Measurements from ENCODE around the gene ZBTB47. TPM values are rescaled to one million over a fixed set of nuclear protein-coding genes. Genes with fewer than 3 reads are reported as not detected.
A peak's percentile ranks its signal among the peaks of the same experiment; 100 is the strongest.

The ZBTB47 gene
- total and polyA plus RNA-seq, 5 donors from 2014 or later = 0.49 TPM; not detected in 4

DNA sequence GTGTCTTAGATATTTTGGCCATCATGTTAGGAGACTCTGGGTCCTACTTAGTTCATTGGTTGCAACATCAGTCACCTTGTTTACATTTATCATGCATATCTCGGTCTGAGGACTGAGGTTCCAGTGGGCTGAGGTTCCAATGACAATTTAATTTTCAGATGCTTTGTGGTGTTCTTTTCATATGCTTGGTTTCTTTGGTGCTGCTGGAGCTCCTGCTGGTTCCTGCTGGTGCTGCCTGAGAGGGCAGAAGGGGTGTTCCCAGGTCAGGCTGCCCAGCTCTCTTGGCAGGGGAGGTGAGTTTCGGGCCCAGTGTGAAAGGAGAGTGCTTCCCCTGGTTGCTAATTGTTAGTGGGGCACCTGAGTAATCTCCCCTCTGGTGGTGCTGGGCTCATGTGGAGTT lies 24.9 kb downstream of the ZBTB47 start:
- peaks cover 5 to 9% of the 10 kb centered on the region in 2 experiments for H3K9me3 ChIP-seq (ENCODE audit: control insufficient read depth in 2 of 2, low read length in 2 of 2)
- Mint-ChIP-seq H3K36me3 (peaks cover 3% of the 10 kb centered on the region), H3K27me3 (peaks cover 18% of the 10 kb centered on the region), H3K9me3 (peaks cover 1 to 17% (median 6%) of the 10 kb centered on the region in 7 donors), H3K27ac (no peak overlapping the region), H3K4me1 (no peaks in the 10 kb centered on the region), H3K4me3 (no peak overlapping the region)
- DNase-seq (no peak), ATAC-seq (ENCODE audit: low read depth in 2 of 2) (no peak)
- H3K4me3 ChIP-seq (ENCODE audit: low read depth, low read length) = no peak overlapping the region
- H3K27me3 ChIP-seq (ENCODE audit: control insufficient read depth, insufficient read depth, low read length) = no peaks in the 10 kb centered on the region
- H3K4me1 ChIP-seq (ENCODE audit: control insufficient read depth, insufficient read depth, low read length, poor library complexity, severe bottlenecking) = no peaks in the 10 kb centered on the region
- no peaks in the 10 kb centered on the region for H3K36me3 ChIP-seq (ENCODE audit: control insufficient read depth, insufficient read depth, low read length)
- no peak overlapping the region for H3K27ac ChIP-seq (ENCODE audit: insufficient read depth, low read length, poor library complexity, severe bottlenecking)

DNA sequence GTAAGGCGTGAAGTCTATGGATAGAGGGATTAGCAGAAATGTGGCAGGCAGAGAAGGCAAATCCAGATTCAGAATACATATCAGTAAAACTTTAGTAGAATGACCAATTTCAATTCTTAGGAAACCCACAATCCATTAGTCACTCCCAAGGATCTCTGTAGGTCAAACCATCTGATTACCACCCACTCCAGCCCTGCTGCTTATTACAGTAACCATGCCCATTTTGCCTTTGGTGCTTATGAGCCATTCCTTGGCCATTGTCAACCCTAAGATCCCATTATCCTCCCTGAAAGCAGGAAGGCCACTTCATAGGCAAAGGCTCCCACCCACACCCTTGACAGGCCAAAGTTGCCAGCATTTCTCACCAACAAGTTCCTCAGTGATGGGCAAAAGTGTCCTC lies 26.8 kb downstream of the ZBTB47 start:
- peaks cover 1 to 17% (median 6%) of the 10 kb centered on the region in 7 donors for H3K9me3 Mint-ChIP-seq
- H3K4me3 Mint-ChIP-seq = no peak overlapping the region
- no peak overlapping the region for H3K27ac Mint-ChIP-seq
- Histone ChIP-seq H3K36me3 (ENCODE audit: control insufficient read depth, insufficient read depth, low read length) (no peaks in the 10 kb centered on the region), H3K9me3 (ENCODE audit: control insufficient read depth in 2 of 2, low read length in 2 of 2) (peaks cover 5 to 9% of the 10 kb centered on the region in 2 experiments), H3K4me3 (ENCODE audit: low read depth, low read length) (no peak overlapping the region), H3K27ac (ENCODE audit: insufficient read depth, low read length, poor library complexity, severe bottlenecking) (no peak overlapping the region), H3K27me3 (ENCODE audit: control insufficient read depth, insufficient read depth, low read length) (no peaks in the 10 kb centered on the region), H3K4me1 (ENCODE audit: control insufficient read depth, insufficient read depth, low read length, poor library complexity, severe bottlenecking) (no peaks in the 10 kb centered on the region)
- H3K4me1 Mint-ChIP-seq = no peaks in the 10 kb centered on the region
- DNase-seq (no peak), ATAC-seq (ENCODE audit: low read depth in 2 of 2) (no peak)
- peaks cover 3% of the 10 kb centered on the region for H3K36me3 Mint-ChIP-seq
- peaks cover 23% of the 10 kb centered on the region for H3K27me3 Mint-ChIP-seq

DNA sequence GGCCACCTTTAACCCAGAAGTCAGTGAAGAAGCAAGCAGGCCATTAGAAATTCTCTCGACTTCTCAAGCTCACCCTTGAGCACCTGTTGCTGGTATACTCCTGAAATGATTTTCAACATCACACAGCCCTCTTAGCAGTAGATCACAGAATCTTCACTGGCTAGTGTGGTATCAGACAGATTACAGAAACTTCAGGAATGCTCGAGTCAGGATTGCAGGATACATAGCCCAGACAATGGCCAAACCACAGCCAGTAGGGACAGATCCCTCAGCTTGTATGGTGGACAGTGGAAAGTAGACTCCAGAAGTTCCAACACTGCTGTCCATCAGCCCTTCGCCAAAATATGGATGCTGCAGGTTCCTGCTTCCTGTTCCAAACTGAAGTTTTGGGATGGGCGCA lies 27.3 kb downstream of the ZBTB47 start:
- peaks cover 23% of the 10 kb centered on the region for H3K27me3 Mint-ChIP-seq
- Histone ChIP-seq H3K4me3 (ENCODE audit: low read depth, low read length) (no peak overlapping the region), H3K27me3 (ENCODE audit: control insufficient read depth, insufficient read depth, low read length) (no peaks in the 10 kb centered on the region), H3K4me1 (ENCODE audit: control insufficient read depth, insufficient read depth, low read length, poor library complexity, severe bottlenecking) (no peaks in the 10 kb centered on the region), H3K9me3 (ENCODE audit: control insufficient read depth in 2 of 2, low read length in 2 of 2) (peaks cover 4 to 8% of the 10 kb centered on the region in 2 experiments), H3K27ac (ENCODE audit: insufficient read depth, low read length, poor library complexity, severe bottlenecking) (no peak overlapping the region), H3K36me3 (ENCODE audit: control insufficient read depth, insufficient read depth, low read length) (no peaks in the 10 kb centered on the region)
- H3K9me3 Mint-ChIP-seq = peaks cover 1 to 17% (median 6%) of the 10 kb centered on the region in 7 donors
- peaks cover 0 to 3% (median 0%) of the 10 kb centered on the region in 4 donors for H3K4me1 Mint-ChIP-seq
- ATAC-seq (ENCODE audit: low read depth in 2 of 2) (no peak), DNase-seq (no peak)
- H3K27ac Mint-ChIP-seq = no peak overlapping the region
- peaks cover 3% of the 10 kb centered on the region for H3K36me3 Mint-ChIP-seq
- H3K4me3 Mint-ChIP-seq = no peak overlapping the region

DNA sequence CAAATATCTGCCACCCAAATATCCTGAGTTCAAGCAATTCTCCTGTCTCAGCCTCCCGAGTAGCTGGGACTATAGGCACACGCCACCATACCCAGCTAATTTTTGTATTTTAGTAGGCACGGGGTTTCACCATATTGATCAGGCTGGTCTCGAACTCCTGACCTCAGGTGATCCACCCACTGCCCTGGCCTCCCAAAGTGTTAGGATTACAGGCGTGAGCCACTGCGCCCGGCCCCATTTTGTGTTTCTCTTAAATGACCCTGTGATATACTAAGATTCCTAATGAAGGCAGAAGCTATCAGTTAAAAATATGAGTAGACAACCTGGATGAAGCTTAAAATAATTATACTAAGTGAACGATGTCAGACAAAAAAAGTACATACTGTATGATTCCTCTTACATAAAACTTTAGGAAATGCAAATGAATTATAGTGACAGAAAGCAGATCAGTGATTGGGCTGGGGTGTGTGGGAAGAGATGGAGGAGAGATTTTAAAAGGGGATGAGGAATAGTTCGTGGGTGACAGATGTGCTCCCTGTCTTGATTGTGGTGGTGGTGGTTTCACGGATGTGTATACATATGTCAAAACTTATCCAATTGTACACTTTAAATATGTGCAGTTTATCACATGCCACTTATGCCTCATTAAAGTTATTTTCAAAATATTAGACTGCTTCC lies 28.0 kb downstream of the ZBTB47 start:
- no peak for DNase-seq
- H3K4me3 Mint-ChIP-seq = no peak overlapping the region
- no peak for ATAC-seq (ENCODE audit: low read depth in 2 of 2)
- H3K9me3 ChIP-seq (ENCODE audit: control insufficient read depth in 2 of 2, low read length in 2 of 2) = peaks cover 0 to 6% of the 10 kb centered on the region in 2 experiments
- H3K9me3 Mint-ChIP-seq = peaks cover 1 to 13% (median 4%) of the 10 kb centered on the region in 7 donors
- H3K27ac Mint-ChIP-seq = no peak overlapping the region
- peaks cover 0 to 4% (median 0%) of the 10 kb centered on the region in 4 donors for H3K4me1 Mint-ChIP-seq
- H3K27me3 ChIP-seq (ENCODE audit: control insufficient read depth, insufficient read depth, low read length) = no peaks in the 10 kb centered on the region
- no peak overlapping the region for H3K4me3 ChIP-seq (ENCODE audit: low read depth, low read length)
- no peaks in the 10 kb centered on the region for H3K4me1 ChIP-seq (ENCODE audit: control insufficient read depth, insufficient read depth, low read length, poor library complexity, severe bottlenecking)
- peaks cover 3% of the 10 kb centered on the region for H3K36me3 Mint-ChIP-seq
- H3K27me3 Mint-ChIP-seq = peaks cover 23% of the 10 kb centered on the region
- no peak overlapping the region for H3K27ac ChIP-seq (ENCODE audit: insufficient read depth, low read length, poor library complexity, severe bottlenecking)
- no peaks in the 10 kb centered on the region for H3K36me3 ChIP-seq (ENCODE audit: control insufficient read depth, insufficient read depth, low read length)

DNA sequence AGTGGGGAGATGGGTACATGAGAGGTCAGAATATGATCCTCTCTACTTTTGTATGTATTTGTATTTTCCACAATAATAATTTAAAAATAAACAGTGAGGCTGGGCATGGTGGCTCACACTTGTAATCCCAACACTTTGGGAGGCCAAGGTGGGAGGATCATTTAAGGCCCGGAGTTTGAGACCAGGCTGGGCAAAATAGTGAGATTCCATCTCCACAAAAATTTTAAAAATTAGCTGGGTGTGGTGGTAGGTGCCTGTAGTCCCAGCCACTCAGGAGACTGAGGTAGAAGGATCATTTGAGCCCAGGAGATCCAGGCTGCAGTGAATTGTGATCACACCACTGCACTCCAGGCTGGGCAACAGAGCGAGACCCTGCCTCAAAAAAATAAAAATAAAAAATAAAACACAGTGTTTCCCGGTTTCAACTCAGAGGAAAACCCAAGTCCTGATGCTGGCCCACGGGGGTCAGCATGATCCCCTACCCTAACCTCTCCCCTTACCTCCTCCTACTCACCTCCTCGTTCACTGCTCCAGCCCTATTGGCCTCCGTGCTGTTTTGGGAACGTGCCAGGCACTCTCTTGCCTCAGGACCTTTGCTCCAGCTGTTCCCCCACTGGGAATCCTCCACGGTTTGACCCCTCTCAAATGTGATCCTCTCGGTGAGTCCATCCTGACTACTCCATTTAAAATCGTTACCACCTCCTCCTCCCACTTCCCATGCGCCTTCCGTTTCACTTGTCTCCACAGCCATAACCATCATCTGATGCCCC lies 29.0 kb downstream of the ZBTB47 start:
- peaks cover 2 to 7% (median 4%) of the 10 kb centered on the region in 7 donors for H3K9me3 Mint-ChIP-seq
- no peak for ATAC-seq (ENCODE audit: low read depth in 2 of 2)
- Histone ChIP-seq H3K36me3 (ENCODE audit: control insufficient read depth, insufficient read depth, low read length) (no peaks in the 10 kb centered on the region), H3K27ac (ENCODE audit: insufficient read depth, low read length, poor library complexity, severe bottlenecking) (no peak overlapping the region), H3K9me3 (ENCODE audit: control insufficient read depth in 2 of 2, low read length in 2 of 2) (peaks cover 0 to 5% of the 10 kb centered on the region in 2 experiments), H3K4me1 (ENCODE audit: control insufficient read depth, insufficient read depth, low read length, poor library complexity, severe bottlenecking) (no peaks in the 10 kb centered on the region), H3K4me3 (ENCODE audit: low read depth, low read length) (no peak overlapping the region), H3K27me3 (ENCODE audit: control insufficient read depth, insufficient read depth, low read length) (no peaks in the 10 kb centered on the region)
- no peak overlapping the region for H3K4me3 Mint-ChIP-seq
- no peak for DNase-seq
- peaks cover 22% of the 10 kb centered on the region for H3K27me3 Mint-ChIP-seq
- H3K36me3 Mint-ChIP-seq = peaks cover 3% of the 10 kb centered on the region
- H3K27ac Mint-ChIP-seq = no peak overlapping the region
- peaks cover 0 to 9% (median 0%) of the 10 kb centered on the region in 4 donors for H3K4me1 Mint-ChIP-seq

DNA sequence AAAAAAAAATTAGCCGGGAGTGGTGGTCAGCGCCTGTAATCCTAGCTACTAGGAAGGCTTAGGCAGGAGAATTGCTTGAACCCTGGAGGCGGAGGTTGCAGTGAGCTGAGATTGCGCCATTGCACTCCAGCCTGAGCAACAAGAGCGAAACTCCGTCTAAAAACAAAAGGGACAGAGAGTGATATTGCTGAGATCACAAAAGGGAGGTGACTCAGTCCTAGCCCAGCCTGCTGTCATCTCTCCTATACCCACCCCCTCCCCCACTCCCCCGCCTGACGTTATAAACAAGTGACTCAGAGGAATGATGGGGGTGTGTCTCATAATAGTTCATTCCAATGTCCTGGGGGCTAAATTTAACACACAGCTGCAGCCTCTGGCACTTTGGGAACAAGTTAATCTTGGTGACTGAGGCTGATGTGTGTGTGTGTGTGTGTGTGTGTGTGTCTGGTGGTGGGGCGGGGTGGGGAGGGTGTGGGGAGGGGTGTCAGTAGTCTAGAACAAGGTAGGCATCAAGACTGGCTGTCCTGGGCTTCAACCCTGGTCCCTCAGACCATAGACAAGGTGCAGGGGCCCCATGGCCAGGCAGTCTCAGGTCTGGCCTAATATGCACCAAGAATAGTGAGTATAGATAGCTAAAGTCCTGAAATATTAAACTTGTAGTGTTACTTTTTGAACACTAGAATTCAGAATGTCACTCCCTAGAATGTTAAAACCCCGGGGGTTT lies 30.5 kb downstream of the ZBTB47 start:
- H3K4me1 ChIP-seq (ENCODE audit: control insufficient read depth, insufficient read depth, low read length, poor library complexity, severe bottlenecking) = no peaks in the 10 kb centered on the region
- Mint-ChIP-seq H3K36me3 (peaks cover 1% of the 10 kb centered on the region), H3K9me3 (peaks cover 0 to 3% (median 0%) of the 10 kb centered on the region in 7 donors), H3K27me3 (peaks cover 16% of the 10 kb centered on the region), H3K4me1 (peaks cover 0 to 9% (median 0%) of the 10 kb centered on the region in 4 donors), H3K4me3 (no peak overlapping the region), H3K27ac (no peak overlapping the region)
- ATAC-seq (ENCODE audit: low read depth in 2 of 2) (peak in 1 of 2 donors; percentile 61), DNase-seq (peak in 1 of 3 donors; percentile 57)
- no peaks in the 10 kb centered on the region for H3K27me3 ChIP-seq (ENCODE audit: control insufficient read depth, insufficient read depth, low read length)
- no peak overlapping the region for H3K27ac ChIP-seq (ENCODE audit: insufficient read depth, low read length, poor library complexity, severe bottlenecking)
- no peaks in the 10 kb centered on the region for H3K36me3 ChIP-seq (ENCODE audit: control insufficient read depth, insufficient read depth, low read length)
- H3K4me3 ChIP-seq (ENCODE audit: low read depth, low read length) = no peak overlapping the region
- no peaks in the 10 kb centered on the region for H3K9me3 ChIP-seq (ENCODE audit: control insufficient read depth in 2 of 2, low read length in 2 of 2)

- H3K36me3 ChIP-seq (ENCODE audit: control insufficient read depth, insufficient read depth, low read length) = no peaks in the 10 kb centered on the region
- DNase-seq (no peak), ATAC-seq (ENCODE audit: low read depth in 2 of 2) (no peak)
- Mint-ChIP-seq H3K27ac (no peak overlapping the region), H3K4me1 (peaks cover 0 to 10% (median 0%) of the 10 kb centered on the region in 4 donors), H3K4me3 (no peak overlapping the region), H3K9me3 (peaks cover 0 to 3% (median 0%) of the 10 kb centered on the region in 7 donors), H3K27me3 (peaks cover 15% of the 10 kb centered on the region), H3K36me3 (no peaks in the 10 kb centered on the region)
- H3K27me3 ChIP-seq (ENCODE audit: control insufficient read depth, insufficient read depth, low read length) = no peaks in the 10 kb centered on the region
- H3K4me1 ChIP-seq (ENCODE audit: control insufficient read depth, insufficient read depth, low read length, poor library complexity, severe bottlenecking) = no peaks in the 10 kb centered on the region
- H3K9me3 ChIP-seq (ENCODE audit: control insufficient read depth in 2 of 2, low read length in 2 of 2) = no peaks in the 10 kb centered on the region
- H3K4me3 ChIP-seq (ENCODE audit: low read depth, low read length) = no peak overlapping the region
- H3K27ac ChIP-seq (ENCODE audit: insufficient read depth, low read length, poor library complexity, severe bottlenecking) = no peak overlapping the region
These were observed 31.3 kb downstream of the ZBTB47 start for GRCh38 chr3:42684632-42685362.
